COR-L47 (cell line): Measurements from ENCODE around the gene WDR41.

Source experiments
- DNase-seq: peaks from one replicate; lab custom pipeline; 2025; lab: John Stamatoyannopoulos, UW

The WDR41 gene

GRCh38 chr5:77444356-77444755 lies 47.8 kb downstream of the WDR41 start:
- DNase-seq = no peak

- no peak for DNase-seq
Measured at GRCh38 chr5:77443670-77444069, 48.4 kb downstream of the WDR41 start.

- DNase-seq = no peak
Measured at GRCh38 chr5:77438071-77438470, 54.0 kb downstream of the WDR41 start.

GRCh38 chr5:77437194-77437593 lies 54.9 kb downstream of the WDR41 start:
- DNase-seq = peak; percentile 48

- DNase-seq = no peak
Measured at GRCh38 chr5:77431719-77432118, 60.4 kb downstream of the WDR41 start.

GRCh38 chr5:77431286-77431685 lies 60.8 kb downstream of the WDR41 start:
- no peak for DNase-seq

GRCh38 chr5:77430726-77431125 lies 61.4 kb downstream of the WDR41 start:
- DNase-seq = no peak

- DNase-seq = no peak
Measured at GRCh38 chr5:77428526-77428925, 63.6 kb downstream of the WDR41 start.

GRCh38 chr5:77427998-77428397 lies 64.1 kb downstream of the WDR41 start:
- DNase-seq = no peak

GRCh38 chr5:77426670-77427069 lies 65.4 kb downstream of the WDR41 start:
- DNase-seq = no peak

- no peak for DNase-seq
Measured at GRCh38 chr5:77425998-77426659, 66.0 kb downstream of the WDR41 start.

- DNase-seq = no peak
Measured at GRCh38 chr5:77425420-77425819, 66.7 kb downstream of the WDR41 start.

- no peak for DNase-seq
Measured at GRCh38 chr5:77424921-77425320, 67.2 kb downstream of the WDR41 start.

GRCh38 chr5:77423022-77423750 lies 68.9 kb downstream of the WDR41 start:
- DNase-seq = no peak

GRCh38 chr5:77420940-77421339 lies 71.2 kb downstream of the WDR41 start:
- no peak for DNase-seq

- peak; percentile 42 for DNase-seq
Measured at GRCh38 chr5:77419644-77420582, 72.2 kb downstream of the WDR41 start.

- peak; percentile 22 for DNase-seq
Measured at GRCh38 chr5:77418601-77419581, 73.2 kb downstream of the WDR41 start.

- no peak for DNase-seq
Measured at GRCh38 chr5:77418162-77418561, 74.0 kb downstream of the WDR41 start.

- DNase-seq = no peak
Measured at GRCh38 chr5:77413049-77413448, 79.1 kb downstream of the WDR41 start.

GRCh38 chr5:77409870-77410621 lies 82.1 kb downstream of the WDR41 start:
- no peak for DNase-seq

GRCh38 chr5:77407152-77407551 lies 85.0 kb downstream of the WDR41 start:
- DNase-seq = no peak
